Mesenchymal stem cell (in vitro differentiated cells and primary cell): Measurements from ENCODE around the gene ST3GAL4.
A peak's percentile ranks its signal among the peaks of the same experiment; 100 is the strongest.

Source experiments
- DNase-seq: peaks from one replicate; pipeline ENCODE4 v3.0.0-alpha.2; 2013
- H2AFZ ChIP-seq: one replicate; pipeline ENCODE4 v1.6.1; 2013; ENCODE audit warnings: low read depth, mild to moderate bottlenecking, control low read depth, inconsistent platforms, low read length, moderate library complexity
- H2AK5ac ChIP-seq: 2 replicates; pipeline ENCODE4 v1.6.1; 2013; ENCODE audit warnings: low read length, moderate library complexity, mild to moderate bottlenecking, inconsistent platforms; ENCODE audit not compliant: severe bottlenecking
- H2BK120ac ChIP-seq: one replicate; pipeline ENCODE4 v1.6.1; 2013; ENCODE audit warnings: low read depth, mild to moderate bottlenecking, inconsistent platforms, low read length, moderate library complexity
- H2BK12ac ChIP-seq, 2 experiments: one replicate each; pipeline ENCODE4 v1.6.1; 2013; ENCODE audit warnings: inconsistent platforms in 2 of 2, low read length in 2 of 2, mild to moderate bottlenecking in 2 of 2, moderate library complexity in 2 of 2, control low read depth in 1 of 2
- H2BK15ac ChIP-seq: one replicate; pipeline ENCODE4 v1.6.1; 2013; ENCODE audit warnings: mild to moderate bottlenecking, low read depth, inconsistent platforms; ENCODE audit not compliant: poor library complexity, severe bottlenecking
- H2BK5ac ChIP-seq: 2 replicates; pipeline ENCODE4 v1.6.1; 2013; ENCODE audit warnings: low read depth, mild to moderate bottlenecking, low read length, control low read depth, inconsistent platforms; ENCODE audit not compliant: poor library complexity, severe bottlenecking
- H3K14ac ChIP-seq, 2 experiments: one replicate each; pipeline ENCODE4 v1.6.1; 2013; ENCODE audit warnings: inconsistent platforms in 2 of 2, low read length in 2 of 2, control low read depth in 1 of 2, mild to moderate bottlenecking in 1 of 2, moderate library complexity in 1 of 2
- H3K18ac ChIP-seq, 2 experiments: one replicate each; pipeline ENCODE4 v1.6.1; 2013; ENCODE audit warnings: inconsistent platforms in 2 of 2, low read length in 2 of 2, control low read depth in 1 of 2, low read depth in 1 of 2, mild to moderate bottlenecking in 1 of 2
- H3K23ac ChIP-seq, 2 experiments: one replicate each; pipeline ENCODE4 v1.6.1; 2013; ENCODE audit warnings: inconsistent platforms in 2 of 2, low read length in 2 of 2, mild to moderate bottlenecking in 2 of 2, moderate library complexity in 2 of 2, control low read depth in 1 of 2
- H3K27ac ChIP-seq: 2 replicates; pipeline ENCODE4 v1.5.1; 2013; ENCODE audit warnings: mild to moderate bottlenecking, moderate library complexity, low read length, control low read depth, inconsistent platforms; ENCODE audit not compliant: poor library complexity, severe bottlenecking
- H3K27me3 ChIP-seq, 2 experiments: 2 replicates each; pipeline versions ENCODE4 v1.6.1 to v1.7.0; 2013; ENCODE audit warnings: low read length in 2 of 2, mild to moderate bottlenecking in 2 of 2, moderate library complexity in 2 of 2, control low read depth in 1 of 2, inconsistent platforms in 1 of 2; ENCODE audit not compliant: control insufficient read depth in 1 of 2, insufficient read depth in 1 of 2
- H3K36me3 ChIP-seq, 2 experiments: 2 replicates each; pipeline versions ENCODE4 v1.6.1 to v1.7.0; 2013; ENCODE audit warnings: low read length in 2 of 2, control low read depth in 1 of 2, inconsistent platforms in 1 of 2, low read depth in 1 of 2, mild to moderate bottlenecking in 1 of 2; ENCODE audit not compliant: insufficient read depth in 2 of 2, control insufficient read depth in 1 of 2
- H3K4ac ChIP-seq, 2 experiments: one replicate each; pipeline ENCODE4 v1.6.1; 2013; ENCODE audit warnings: inconsistent platforms in 2 of 2, low read length in 2 of 2, mild to moderate bottlenecking in 2 of 2, moderate library complexity in 2 of 2, control low read depth in 1 of 2, low read depth in 1 of 2
- H3K4me1 ChIP-seq: 2 replicates; pipeline ENCODE4 v1.6.1; 2013; ENCODE audit warnings: low read depth, low read length, control low read depth; ENCODE audit not compliant: control insufficient read depth, insufficient read depth
- H3K4me2 ChIP-seq: 2 replicates; pipeline ENCODE4 v1.6.1; 2013; ENCODE audit warnings: low read length, mild to moderate bottlenecking, inconsistent platforms; ENCODE audit not compliant: poor library complexity, severe bottlenecking
- H3K4me3 ChIP-seq, 2 experiments: 2 replicates each; pipeline versions ENCODE4 v1.5.1 to v1.7.0; 2013; ENCODE audit warnings: low read length in 2 of 2, mild to moderate bottlenecking in 2 of 2, control low read depth in 1 of 2, low read depth in 1 of 2; ENCODE audit not compliant: insufficient read depth in 1 of 2
- H3K79me1 ChIP-seq: replicated peaks from 2 replicates; pipeline ENCODE4 v1.6.1; 2013; ENCODE audit warnings: mild to moderate bottlenecking, control low read depth, low read length, inconsistent platforms; ENCODE audit not compliant: poor library complexity, severe bottlenecking
- H3K9ac ChIP-seq: 2 replicates; pipeline ENCODE4 v1.7.0; 2013; ENCODE audit warnings: mild to moderate bottlenecking, low read length, moderate library complexity
- H3K9me3 ChIP-seq: 2 replicates; pipeline ENCODE4 v1.7.0; 2013; ENCODE audit warnings: mild to moderate bottlenecking, low read length; ENCODE audit not compliant: control insufficient read depth
- H4K8ac ChIP-seq: one replicate; pipeline ENCODE4 v1.6.1; 2013; ENCODE audit warnings: inconsistent platforms, mild to moderate bottlenecking, low read length, moderate library complexity
- H4K91ac ChIP-seq: one replicate; pipeline ENCODE4 v1.6.1; 2013; ENCODE audit warnings: mild to moderate bottlenecking, low read length, inconsistent platforms
- WGBS: methylation state at CpG from one replicate; pipeline ENCODE4 v1.1.7; 2013; ENCODE audit warnings: mixed read lengths; 5-methylcytosine and 5-hydroxymethylcytosine counted together

Gene ST3GAL4

DNA sequence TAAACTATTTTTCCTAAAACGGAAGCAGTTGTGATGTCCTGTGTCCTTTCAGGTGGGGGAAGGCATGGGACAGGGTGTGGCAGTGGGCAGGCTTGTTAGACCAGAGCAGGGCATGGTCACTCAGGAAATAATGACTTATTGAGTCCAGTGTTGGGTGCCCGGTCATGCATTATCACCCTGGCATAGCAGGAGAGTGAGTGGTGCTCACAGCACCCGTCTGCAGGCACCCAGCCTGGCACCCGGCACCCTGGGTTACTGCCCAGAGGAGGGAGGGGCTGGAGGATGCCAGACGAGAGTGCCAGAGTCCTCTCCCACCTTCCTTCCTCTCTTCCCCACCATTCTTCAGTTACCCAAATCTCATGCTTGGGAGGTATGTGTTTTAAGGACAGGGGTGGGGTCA is 59.1 kb downstream of the ST3GAL4 start:
- no peaks in the 10 kb centered on the region for H3K27me3 ChIP-seq

DNA sequence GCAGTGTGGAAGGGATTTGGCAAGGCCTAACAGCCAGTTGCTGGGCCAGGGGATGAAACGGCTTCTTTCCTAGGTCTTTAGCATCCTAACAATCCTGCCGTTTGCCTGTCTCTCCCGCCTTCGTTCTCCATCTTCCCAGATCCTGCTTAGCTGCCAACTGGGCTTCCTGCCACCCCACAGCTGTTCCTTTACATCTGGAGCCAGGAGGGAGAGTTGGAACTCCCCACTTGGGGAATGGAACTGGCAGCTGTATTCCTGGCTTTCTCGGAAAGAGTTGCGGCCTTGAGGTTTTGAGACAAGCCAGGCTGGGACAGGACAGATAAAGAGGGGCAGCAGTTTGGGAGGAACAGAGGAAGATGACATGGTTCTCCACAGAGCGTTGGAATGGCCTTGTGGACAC is 59.6 kb downstream of the ST3GAL4 start:
- Histone ChIP-seq H3K4me1 (no peaks in the 10 kb centered on the region), H3K4me2 (no peak overlapping the region), H2AK5ac (no peak overlapping the region), H3K23ac (no peak overlapping the region), H2BK120ac (no peak overlapping the region), H3K9me3 (no peaks in the 10 kb centered on the region), H3K27ac (no peak overlapping the region), H3K4ac (no peak overlapping the region), H4K91ac (peak overlapping the region; percentile 59), H3K27me3 (no peaks in the 10 kb centered on the region), H3K36me3 (peaks cover 12 to 42% of the 10 kb centered on the region in 2 experiments), H3K9ac (peak overlapping the region; percentile 77), H3K18ac (no peak overlapping the region), H3K79me1 (no peaks in the 10 kb centered on the region), H3K4me3 (peak overlapping the region in 1 of 2 experiments; percentile 39), H2BK15ac (no peak overlapping the region), H2BK5ac (no peak overlapping the region), H2AFZ (no peak overlapping the region), H4K8ac (no peak overlapping the region), H3K14ac (no peak overlapping the region), H2BK12ac (no peak overlapping the region)
- no peak for DNase-seq
- WGBS, result 100% methylated on average over 5 of the region's 7 CpGs

More for the DNA sequence above, 59.1 kb downstream of the ST3GAL4 start:
- Histone ChIP-seq H3K4me1 (no peaks in the 10 kb centered on the region), H2BK120ac (no peak overlapping the region), H4K8ac (no peak overlapping the region), H2BK12ac (no peak overlapping the region), H3K14ac (no peak overlapping the region), H3K9ac (peak overlapping the region; percentile 4), H2BK15ac (no peak overlapping the region), H3K23ac (no peak overlapping the region), H3K4me3 (no peak overlapping the region), H3K9me3 (no peaks in the 10 kb centered on the region), H3K79me1 (no peaks in the 10 kb centered on the region), H3K4ac (no peak overlapping the region), H2AK5ac (no peak overlapping the region), H3K18ac (no peak overlapping the region), H2AFZ (no peak overlapping the region), H3K36me3 (peaks cover 17 to 44% of the 10 kb centered on the region in 2 experiments), H3K27ac (no peak overlapping the region), H4K91ac (no peak overlapping the region), H3K4me2 (no peak overlapping the region), H2BK5ac (no peak overlapping the region)
- DNase-seq, result no peak
- WGBS, result 90% methylated on average over 2 of the region's 5 CpGs

GRCh38 chr11:126415669-126416420 is 60.4 kb downstream of the ST3GAL4 start:
- 93% methylated on average over 19 of the region's 19 CpGs for WGBS
- no peaks in the 10 kb centered on the region for H3K79me1 ChIP-seq

GRCh38 chr11:126416542-126417090 is 61.1 kb downstream of the ST3GAL4 start:
- Histone ChIP-seq H3K9ac (peak overlapping the region; percentile 77), H3K9me3 (no peaks in the 10 kb centered on the region), H3K14ac (peak overlapping the region in 1 of 2 experiments; percentile 80), H2BK12ac (no peak overlapping the region), H2AFZ (peak overlapping the region; percentile 84), H3K4me3 (peak overlapping the region in 1 of 2 experiments; percentile 60), H2BK15ac (peak overlapping the region; percentile 83), H3K4ac (peak overlapping the region; percentile 47 to 59), H3K4me2 (no peak overlapping the region), H2BK120ac (peak overlapping the region; percentile 54), H3K79me1 (no peaks in the 10 kb centered on the region), H2AK5ac (no peak overlapping the region), H3K18ac (peak overlapping the region in 1 of 2 experiments; percentile 45), H3K27ac (no peak overlapping the region), H3K27me3 (no peaks in the 10 kb centered on the region), H4K91ac (peak overlapping the region; percentile 25), H3K36me3 (peaks cover 12 to 40% of the 10 kb centered on the region in 2 experiments), H3K23ac (no peak overlapping the region), H4K8ac (peak overlapping the region; percentile 86), H2BK5ac (no peak overlapping the region), H3K4me1 (no peaks in the 10 kb centered on the region)
- DNase-seq, result peak; percentile 81
- 39% methylated on average over 49 of the region's 52 CpGs for WGBS

More at GRCh38 chr11:126415669-126416420, 60.4 kb downstream of the ST3GAL4 start:
- Histone ChIP-seq H2AK5ac (no peak overlapping the region), H2BK5ac (no peak overlapping the region), H2AFZ (no peak overlapping the region), H3K23ac (no peak overlapping the region), H3K4ac (no peak overlapping the region), H4K91ac (no peak overlapping the region), H3K4me1 (no peaks in the 10 kb centered on the region), H3K9ac (peak overlapping the region; percentile 77), H2BK15ac (no peak overlapping the region), H3K36me3 (peaks cover 12 to 37% of the 10 kb centered on the region in 2 experiments), H3K18ac (peak overlapping the region; percentile 11 to 23), H2BK12ac (no peak overlapping the region), H3K4me3 (peak overlapping the region in 1 of 2 experiments; percentile 60), H2BK120ac (no peak overlapping the region), H3K9me3 (no peaks in the 10 kb centered on the region), H3K14ac (no peak overlapping the region), H4K8ac (peak overlapping the region; percentile 71), H3K27ac (no peak overlapping the region), H3K27me3 (no peaks in the 10 kb centered on the region), H3K4me2 (no peak overlapping the region)
- DNase-seq, result no peak
